ENCODE measurements around the gene PACSIN1. TPM values are rescaled to one million over a fixed set of nuclear protein-coding genes. Genes with fewer than 3 reads are reported as not detected.

Gene PACSIN1
- polyA plus RNA-seq, 1 donor (not counting 4 experiments of a cell fraction or from before 2014, with no cell fraction given), result not detected

- Histone ChIP-seq H3K4me3 (ENCODE audit: control insufficient read depth in 2 of 3, extremely low read depth in 1 of 3, insufficient read depth in 2 of 3, low read depth in 1 of 3, low read length in 3 of 3) (no peak overlapping the region), H3K4me1 (ENCODE audit: control insufficient read depth, extremely low read depth, insufficient read depth, low read length) (no peaks in the 10 kb centered on the region), H3K9ac (ENCODE audit: control insufficient read depth, extremely low read depth, insufficient read depth, low read length) (no peak overlapping the region), H3K36me3 (ENCODE audit: control insufficient read depth in 2 of 2, extremely low read depth in 1 of 2, insufficient read depth in 2 of 2, low read length in 2 of 2) (no peaks in the 10 kb centered on the region), H3K9me3 (ENCODE audit: control insufficient read depth, low read depth, low read length) (no peaks in the 10 kb centered on the region), H2AFZ (ENCODE audit: control insufficient read depth, low read length) (no peak overlapping the region), H3K4me2 (ENCODE audit: control insufficient read depth, extremely low read depth, insufficient read depth, low read depth, low read length) (no peak overlapping the region), H3K27me3 (ENCODE audit: control insufficient read depth, extremely low read depth, insufficient read depth, low read length) (peaks cover 3% of the 10 kb centered on the region), H3K9me1 (ENCODE audit: control insufficient read depth, extremely low read depth, insufficient read depth, low read length) (no peaks in the 10 kb centered on the region), H4K20me1 (ENCODE audit: control insufficient read depth, extremely low read depth, insufficient read depth, low read length) (no peaks in the 10 kb centered on the region), H3K27ac (ENCODE audit: control insufficient read depth, insufficient read depth, low read length) (no peak overlapping the region), H3K79me2 (ENCODE audit: control insufficient read depth, insufficient read depth, low read length) (no peaks in the 10 kb centered on the region)
- no peak for DNase-seq (ENCODE audit: low read depth, low spot score)
- no peak for TF ChIP-seq EZH2 (IDR thresholded peaks at IDR 0.05; ENCODE audit: low read length)
- TF ChIP-seq, protein P1, sequence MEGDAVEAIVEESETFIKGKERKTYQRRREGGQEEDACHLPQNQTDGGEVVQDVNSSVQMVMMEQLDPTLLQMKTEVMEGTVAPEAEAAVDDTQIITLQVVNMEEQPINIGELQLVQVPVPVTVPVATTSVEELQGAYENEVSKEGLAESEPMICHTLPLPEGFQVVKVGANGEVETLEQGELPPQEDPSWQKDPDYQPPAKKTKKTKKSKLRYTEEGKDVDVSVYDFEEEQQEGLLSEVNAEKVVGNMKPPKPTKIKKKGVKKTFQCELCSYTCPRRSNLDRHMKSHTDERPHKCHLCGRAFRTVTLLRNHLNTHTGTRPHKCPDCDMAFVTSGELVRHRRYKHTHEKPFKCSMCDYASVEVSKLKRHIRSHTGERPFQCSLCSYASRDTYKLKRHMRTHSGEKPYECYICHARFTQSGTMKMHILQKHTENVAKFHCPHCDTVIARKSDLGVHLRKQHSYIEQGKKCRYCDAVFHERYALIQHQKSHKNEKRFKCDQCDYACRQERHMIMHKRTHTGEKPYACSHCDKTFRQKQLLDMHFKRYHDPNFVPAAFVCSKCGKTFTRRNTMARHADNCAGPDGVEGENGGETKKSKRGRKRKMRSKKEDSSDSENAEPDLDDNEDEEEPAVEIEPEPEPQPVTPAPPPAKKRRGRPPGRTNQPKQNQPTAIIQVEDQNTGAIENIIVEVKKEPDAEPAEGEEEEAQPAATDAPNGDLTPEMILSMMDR (optimal IDR thresholded peaks at IDR 0.05 in 1 of 3, IDR thresholded peaks at IDR 0.05 in 1 of 3, conservative IDR thresholded peaks at IDR 0.05 in 1 of 3; ENCODE audit: extremely low read depth in 1 of 3, insufficient read depth in 2 of 3, low read length in 3 of 3), result no peak
- dilution Hi-C loops (cut with MboI; ENCODE audit: extremely low pct_ligation_motif_present, low sequenced_read_pairs), result no loop called here
- no peak for FAIRE-seq
These were observed 108.9 kb downstream of the PACSIN1 start for GRCh38 chr6:34574647-34575293.

DNA sequence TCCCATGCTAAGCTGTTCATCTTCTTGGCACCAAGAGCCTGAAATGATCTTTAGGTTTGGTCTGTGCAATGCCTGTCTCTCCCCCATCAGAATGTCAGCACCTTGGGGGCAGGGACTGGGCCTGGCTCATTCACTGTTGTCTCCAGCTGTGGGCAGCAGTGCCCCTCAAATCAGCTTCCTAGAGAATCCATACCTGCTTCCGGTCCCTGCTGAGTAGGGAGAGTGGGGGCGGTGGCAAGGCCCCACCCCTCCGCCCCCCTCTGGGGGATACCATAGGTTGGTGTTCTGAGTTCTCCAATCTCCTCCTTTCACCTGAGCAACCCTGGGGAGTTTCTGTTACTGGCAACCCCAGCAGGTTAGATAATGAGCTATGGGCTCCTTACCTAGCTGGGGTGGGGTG lies 109.5 kb downstream of the PACSIN1 start:
- peaks cover 0 to 1% of the 10 kb centered on the region in 2 experiments for H3K36me3 ChIP-seq (ENCODE audit: control insufficient read depth in 2 of 2, extremely low read depth in 1 of 2, insufficient read depth in 2 of 2, low read length in 2 of 2)
- no peak overlapping the region for H3K27ac ChIP-seq (ENCODE audit: control insufficient read depth, insufficient read depth, low read length)
- DNase-seq (ENCODE audit: low read depth, low spot score) (no peak), FAIRE-seq (no peak)
- dilution Hi-C loops (cut with MboI; ENCODE audit: extremely low pct_ligation_motif_present, low sequenced_read_pairs), result no loop called here
- no peak overlapping the region for H3K4me2 ChIP-seq (ENCODE audit: control insufficient read depth, extremely low read depth, insufficient read depth, low read depth, low read length)
- H2AFZ ChIP-seq (ENCODE audit: control insufficient read depth, low read length), result no peak overlapping the region
- no peaks in the 10 kb centered on the region for H3K27me3 ChIP-seq (ENCODE audit: control insufficient read depth, extremely low read depth, insufficient read depth, low read length)
- no peak overlapping the region for H3K9ac ChIP-seq (ENCODE audit: control insufficient read depth, extremely low read depth, insufficient read depth, low read length)
- no peaks in the 10 kb centered on the region for H3K79me2 ChIP-seq (ENCODE audit: control insufficient read depth, insufficient read depth, low read length)
- H3K9me1 ChIP-seq (ENCODE audit: control insufficient read depth, extremely low read depth, insufficient read depth, low read length), result no peaks in the 10 kb centered on the region
- H4K20me1 ChIP-seq (ENCODE audit: control insufficient read depth, extremely low read depth, insufficient read depth, low read length), result no peaks in the 10 kb centered on the region
- H3K9me3 ChIP-seq (ENCODE audit: control insufficient read depth, low read depth, low read length), result no peaks in the 10 kb centered on the region
- TF ChIP-seq EZH2 (IDR thresholded peaks at IDR 0.05; ENCODE audit: low read length), result no peak
- TF ChIP-seq, protein P1 (optimal IDR thresholded peaks at IDR 0.05 in 1 of 3, IDR thresholded peaks at IDR 0.05 in 1 of 3, conservative IDR thresholded peaks at IDR 0.05 in 1 of 3; ENCODE audit: extremely low read depth in 1 of 3, insufficient read depth in 2 of 3, low read length in 3 of 3), result no peak
- no peak overlapping the region for H3K4me3 ChIP-seq (ENCODE audit: control insufficient read depth in 2 of 3, extremely low read depth in 1 of 3, insufficient read depth in 2 of 3, low read depth in 1 of 3, low read length in 3 of 3)
- no peaks in the 10 kb centered on the region for H3K4me1 ChIP-seq (ENCODE audit: control insufficient read depth, extremely low read depth, insufficient read depth, low read length)

Measured in keratinocyte (primary cell).